HS-5 (cell line): ENCODE measurements around the gene ENTPD8.
"Not testable (repeated sequence)": the region's sequence is repeated elsewhere in the genome, so short reads cannot be mapped to it uniquely, and the experiment has no call there.

Experiments used
- DNase-seq: peaks from one replicate; pipeline ENCODE4 v3.0.0-alpha.2; 2012; ENCODE audit warnings: low read depth

Gene ENTPD8

GRCh38 chr9:137393176-137394150, 47.7 kb downstream of the ENTPD8 start:
- DNase-seq: no peak

- DNase-seq: no peak
Observed at GRCh38 chr9:137392232-137393007, 48.7 kb downstream of the ENTPD8 start.

GRCh38 chr9:137391411-137391754, 49.8 kb downstream of the ENTPD8 start:
- DNase-seq: no peak

- DNase-seq: no peak
Observed at GRCh38 chr9:137390553-137391410, 50.4 kb downstream of the ENTPD8 start.

GRCh38 chr9:137389428-137389746, 51.8 kb downstream of the ENTPD8 start:
- DNase-seq: no peak

GRCh38 chr9:137388589-137389427, 52.3 kb downstream of the ENTPD8 start:
- DNase-seq: no peak

- DNase-seq: no peak
Observed at GRCh38 chr9:137387891-137388560, 53.1 kb downstream of the ENTPD8 start.

GRCh38 chr9:137387114-137387890, 53.9 kb downstream of the ENTPD8 start:
- no peak for DNase-seq

- DNase-seq: not testable (repeated sequence)
Observed at GRCh38 chr9:137386507-137387113, 54.5 kb downstream of the ENTPD8 start.

- DNase-seq: no peak
Observed at GRCh38 chr9:137385061-137385655, 56.0 kb downstream of the ENTPD8 start.
